HepG2 (cell line): ENCODE data around the gene MRPS35. TPM values are rescaled to one million over a fixed set of nuclear protein-coding genes. Genes with fewer than 3 reads are reported as not detected.

Source experiments
- ARID5B ChIP-seq: IDR thresholded peaks from 2 replicates; pipeline ENCODE4 v1.4.0; 2020; ENCODE audit warnings: mild to moderate bottlenecking, missing genetic modification reagents
- BATF2 ChIP-seq: sonication (generic); formaldehyde crosslinking; IDR thresholded peaks from 2 replicates; pipeline ENCODE4 v1.8.0; 2022; ENCODE audit warnings: mild to moderate bottlenecking, missing genetic modification reagents, moderate library complexity
- CC2D1A ChIP-seq: sonication (generic); formaldehyde crosslinking; IDR thresholded peaks from 2 replicates; pipeline ENCODE4 v1.8.1; 2023; ENCODE audit warnings: mild to moderate bottlenecking, missing genetic modification reagents
- EP300 ChIP-seq, 3 experiments: sonication (generic) in 1 of 3; formaldehyde crosslinking in 1 of 3; IDR thresholded peaks; 2 replicates each; pipeline versions ENCODE4 v1.5.1 to v1.6.1; 2011 to 2020; ENCODE audit warnings: low read depth in 2 of 3, low read length in 2 of 3, borderline replicate concordance in 1 of 3, improper control_type of control experiment in 1 of 3, mild to moderate bottlenecking in 1 of 3, missing genetic modification reagents in 1 of 3, moderate library complexity in 1 of 3
- HNF4A ChIP-seq: sonication (generic); formaldehyde crosslinking; IDR thresholded peaks from 2 replicates; pipeline ENCODE4 v1.4.0; 2020; ENCODE audit warnings: missing genetic modification reagents
- MTA3 ChIP-seq: sonication (generic); formaldehyde crosslinking; IDR thresholded peaks from 2 replicates; pipeline ENCODE4 v1.4.0; 2020; ENCODE audit warnings: missing genetic modification reagents
- PAXIP1 ChIP-seq: sonication (generic); formaldehyde crosslinking; conservative IDR thresholded peaks from 2 replicates; pipeline ENCODE4 v1.4.0; 2020; ENCODE audit warnings: mild to moderate bottlenecking, missing genetic modification reagents, moderate library complexity
- RAD21 ChIP-seq: fragments of 450-650 bp; formaldehyde crosslinking; IDR thresholded peaks from 2 replicates; pipeline ENCODE4 v1.5.0; 2020; ENCODE audit warnings: mild to moderate bottlenecking
- polyA plus RNA-seq, 8 experiments: library from polyadenylated mRNA; depleted of rRNA in 3 of 8; stranded (reverse) in 7 of 8; unstranded in 1 of 8; fragments of >200 nt; fragmentation: Illumina TruSeq in 4 of 8; extraction: Trizol in 4 of 8; gene quantifications; 2 replicates each; pipeline versions ENCODE4 v1.2.1 to v1.2.3, GENCODE V29; 2011 to 2016; ENCODE audit warnings: low read depth in 4 of 8, missing spikeins in 1 of 8, mixed read lengths in 1 of 8; ENCODE audit not compliant: insufficient read depth in 1 of 8
- total RNA-seq, 5 experiments: library from RNA; depleted of rRNA; stranded (reverse); fragments of >200 nt; fragmentation: Illumina TruSeq; extraction: Trizol; gene quantifications; 2 replicates each; pipeline ENCODE4 v1.2.3, GENCODE V29; 2016; ENCODE audit warnings: low read depth in 1 of 5

MRPS35 gene
- total and polyA plus RNA-seq, 2 of the 13 experiments (the other 11 are each of a cell fraction or from before 2014, with no cell fraction given): 63.4 to 104 TPM

GRCh38 chr12:27666510-27666909, 44.1 kb upstream of the MRPS35 start (continued):
- TF ChIP-seq BATF2 (CRISPR knock-in tag) (no peak), EP300 (IDR thresholded peaks at IDR 0.05; ENCODE audit: low read depth in 2 of 2, low read length in 2 of 2) (peak in 1 of 2 experiments; percentile 15; a peak in 1 of 4 replicates), EP300 (CRISPR knock-in tag; IDR thresholded peaks at IDR 0.05; ENCODE audit: borderline replicate concordance) (no peak), RAD21 (CRISPR knock-in tag) (no peak), CC2D1A (CRISPR knock-in tag) (no peak), HNF4A (CRISPR knock-in tag) (peak; percentile 50), MTA3 (CRISPR knock-in tag) (no peak), PAXIP1 (CRISPR knock-in tag) (peak; percentile 57), ARID5B (CRISPR knock-in tag) (peak; percentile 23; the same call in 1 of the 2 replicates)
